Endothelial cell of umbilical vein (primary cell): ENCODE results near the gene KRTAP10-1. TPM values are rescaled to one million over a fixed set of nuclear protein-coding genes. Genes with fewer than 3 reads are reported as not detected.
"Not testable (repeated sequence)": the region's sequence is repeated elsewhere in the genome, so short reads cannot be mapped to it uniquely, and the experiment has no call there.

Experiments used
- BruUV-seq: library from RNA; stranded (reverse); fragments of 400-500 nt; replicated peaks from 2 replicates; lab custom pipeline; 2021; lab: Mats Ljungman, UMichigan
- CTCF ChIA-PET: fragments of 300-600, 350-600 bp; sonication (Branson Sonifier 250); formaldehyde crosslinking; loops from one replicate; lab custom pipeline; 2021; ENCODE audit warnings: antibody characterized with exemption, inconsistent platforms; lab: Charles Lee
- POLR2A ChIA-PET: fragments of 300-600, 350-600 bp; sonication (Branson Sonifier 250); formaldehyde crosslinking; loops from one replicate; lab custom pipeline; 2021; ENCODE audit warnings: antibody characterized with exemption, inconsistent platforms; lab: Charles Lee
- DNase-seq: peaks from one replicate; pipeline ENCODE4 v3.0.0-alpha.2; 2011; ENCODE audit warnings: low read depth, low spot score
- FAIRE-seq: peaks from 2 replicates; lab custom pipeline; 2011; peaks lifted over from hg19 to GRCh38; lab: Jason Lieb, UNC
- H2AFZ ChIP-seq: 2 replicates; pipeline ENCODE4 v1.6.0; 2012; ENCODE audit warnings: low read depth, low read length, control low read depth, inconsistent platforms
- H3K27ac ChIP-seq: 2 replicates; pipeline ENCODE4 v1.5.1; 2011; ENCODE audit warnings: low read depth, mild to moderate bottlenecking, control low read depth, low read length, moderate library complexity; ENCODE audit not compliant: insufficient read depth
- H3K27me3 ChIP-seq, 2 experiments: 2 replicates each; pipeline versions ENCODE4 v1.6.0 to v1.6.1; 2011; ENCODE audit warnings: low read length in 2 of 2, mixed read lengths in 1 of 2; ENCODE audit not compliant: control insufficient read depth in 2 of 2, insufficient read depth in 2 of 2
- H3K36me3 ChIP-seq, 2 experiments: 2 replicates in 1 of 2; 3 replicates in 1 of 2; pipeline ENCODE4 v1.5.1; 2011; ENCODE audit warnings: low read length in 2 of 2, mild to moderate bottlenecking in 1 of 2, moderate library complexity in 1 of 2; ENCODE audit not compliant: control insufficient read depth in 2 of 2, insufficient read depth in 2 of 2; ENCODE audit errors: extremely low read depth in 1 of 2
- H3K4me1 ChIP-seq: 3 replicates; pipeline ENCODE4 v1.5.1; 2011; ENCODE audit warnings: mild to moderate bottlenecking, low read length; ENCODE audit not compliant: control insufficient read depth, insufficient read depth; ENCODE audit errors: extremely low read depth
- H3K4me2 ChIP-seq: 2 replicates; pipeline ENCODE4 v1.6.1; 2011; ENCODE audit warnings: low read length, control low read depth, mixed read lengths; ENCODE audit not compliant: insufficient read depth
- H3K4me3 ChIP-seq, 3 experiments: fragments of 200-600 bp in 1 of 3; sonication (generic), shearing (Covaris generic) in 1 of 3; replicated peaks in 1 of 3; 2 replicates each; pipeline ENCODE4 v1.5.1; 2011 to 2016; ENCODE audit warnings: control low read depth in 3 of 3, low read length in 3 of 3, mild to moderate bottlenecking in 2 of 3, inconsistent platforms in 1 of 3, low read depth in 1 of 3, moderate library complexity in 1 of 3; ENCODE audit not compliant: insufficient read depth in 1 of 3
- H3K79me2 ChIP-seq: 2 replicates; pipeline ENCODE4 v1.6.0; 2012; ENCODE audit warnings: low read length, inconsistent platforms; ENCODE audit not compliant: control insufficient read depth, insufficient read depth
- H3K9ac ChIP-seq: replicated peaks from 2 replicates; pipeline ENCODE3; 2011; ENCODE audit warnings: low read length, control low read depth; ENCODE audit not compliant: insufficient read depth; ENCODE audit errors: extremely low read depth
- H3K9me1 ChIP-seq: replicated peaks from 3 replicates; pipeline ENCODE4 v1.6.0; 2011; ENCODE audit warnings: mild to moderate bottlenecking, low read length; ENCODE audit not compliant: control insufficient read depth, insufficient read depth; ENCODE audit errors: extremely low read depth
- H3K9me3 ChIP-seq: replicated peaks from 2 replicates; pipeline ENCODE4 v1.5.1; 2012; ENCODE audit warnings: low read length, inconsistent platforms; ENCODE audit not compliant: control insufficient read depth, insufficient read depth
- H4K20me1 ChIP-seq: replicated peaks from 2 replicates; pipeline ENCODE3; 2011; ENCODE audit warnings: mild to moderate bottlenecking, low read length; ENCODE audit not compliant: control insufficient read depth, insufficient read depth; ENCODE audit errors: extremely low read depth
- CTCF ChIP-seq, 2 donors: IDR thresholded peaks; 1 replicate in 1 of 2; 2 replicates in 1 of 2; pipeline ENCODE4 v1.5.1; 2011; ENCODE audit warnings: low read length in 2 of 2, mild to moderate bottlenecking in 2 of 2, moderate library complexity in 2 of 2, control low read depth in 1 of 2, inconsistent platforms in 1 of 2, low read depth in 1 of 2; ENCODE audit not compliant: insufficient read depth in 1 of 2; ENCODE audit errors: extremely low read depth in 1 of 2
- EZH2 ChIP-seq: IDR thresholded peaks from 2 replicates; pipeline ENCODE4 v1.6.1; 2012; ENCODE audit warnings: borderline replicate concordance, low read depth, mild to moderate bottlenecking, moderate library complexity, low read length, inconsistent platforms; ENCODE audit not compliant: severe bottlenecking
- MAX ChIP-seq: IDR thresholded peaks from 2 replicates; pipeline ENCODE4 v1.6.1; 2011; ENCODE audit not compliant: insufficient read depth, insufficient read length
- MYC ChIP-seq: IDR thresholded peaks from one replicate; pipeline ENCODE4 v1.6.1; 2011; ENCODE audit warnings: mild to moderate bottlenecking, low read depth, low read length
- dilution Hi-C: fragments of 300-500 bp; cut with MboI; formaldehyde crosslinking; loops from one replicate; pipeline ENCODE4 v1.15.0; 2019; ENCODE audit warnings: low sequenced_read_pairs; ENCODE audit not compliant: extremely low pct_ligation_motif_present
- intact Hi-C: fragments of 100-400 bp; cut with micrococcal nuclease; formaldehyde crosslinking; loops from one replicate; pipeline ENCODE4 v1.10.0; 2022
- polyA plus RNA-seq, 4 experiments: library from polyadenylated mRNA; depleted of rRNA in 3 of 4; stranded (reverse) in 3 of 4; unstranded in 1 of 4; fragments of >200 nt; gene quantifications; 2 replicates each; pipeline versions ENCODE4 v1.2.1 to v1.2.3, GENCODE V29; 2011 to 2012; ENCODE audit warnings: missing spikeins in 1 of 4
- total RNA-seq: library from RNA; stranded (reverse); gene quantifications from 2 replicates; pipeline ENCODE4 v1.2.3, GENCODE V29; 2021

The KRTAP10-1 gene
- total and polyA plus RNA-seq, 2 donors (not counting 3 experiments of a cell fraction or from before 2014, with no cell fraction given), result not detected

DNA sequence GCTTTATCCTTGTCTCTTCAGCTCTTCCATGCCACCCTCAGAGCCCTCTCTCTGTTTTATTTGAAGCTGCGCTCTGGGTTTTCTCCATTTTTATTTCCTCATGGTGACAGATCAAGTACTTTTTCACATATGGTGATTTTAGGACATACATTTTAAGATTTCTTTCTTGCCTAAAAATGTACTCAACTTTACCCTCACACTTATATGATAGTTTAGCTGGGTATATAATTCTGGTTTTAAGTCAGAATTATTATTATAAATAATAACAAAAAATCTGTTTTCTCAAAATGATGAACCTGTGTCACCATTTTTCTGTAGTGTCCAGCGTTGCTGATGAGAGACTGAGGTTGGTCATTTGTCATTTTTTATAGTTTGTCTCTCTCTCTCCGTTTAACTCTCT is 41.2 kb upstream of the KRTAP10-1 start:
- no peak for TF ChIP-seq MYC
- TF ChIP-seq MAX, result no peak
- no peak for TF ChIP-seq CTCF (IDR thresholded peaks at IDR 0.05; ENCODE audit: extremely low read depth in 1 of 2, insufficient read depth in 1 of 2, low read depth in 1 of 2, low read length in 2 of 2)
- no peak for TF ChIP-seq EZH2
- intact Hi-C loops (no loop called here), dilution Hi-C loops (no loop called here)
- ChIA-PET CTCF (no interaction called here), POLR2A (no interaction called here)
- H2AFZ ChIP-seq, result no peak overlapping the region
- H3K36me3 ChIP-seq, result no peaks in the 10 kb centered on the region
- no peaks in the 10 kb centered on the region for H3K4me1 ChIP-seq
- no peaks in the 10 kb centered on the region for H3K9me1 ChIP-seq
- no TSS peak for BruUV-seq
- H3K9me3 ChIP-seq, result no peaks in the 10 kb centered on the region
- no peak overlapping the region for H3K4me2 ChIP-seq
- H3K9ac ChIP-seq, result no peak overlapping the region
- FAIRE-seq (no peak), DNase-seq (no peak)
- H3K27ac ChIP-seq, result no peak overlapping the region
- no peak overlapping the region for H3K4me3 ChIP-seq
- H4K20me1 ChIP-seq, result no peaks in the 10 kb centered on the region
- peaks cover 3 to 8% of the 10 kb centered on the region in 2 experiments for H3K27me3 ChIP-seq
- no peaks in the 10 kb centered on the region for H3K79me2 ChIP-seq

GRCh38 chr21:44580231-44580821 is 40.3 kb upstream of the KRTAP10-1 start, which contains the start of gene KRTAP10-5:
TSS of gene KRTAP10-5 (minus strand) at chr21:44580604. CDS start at chr21:44580578, 26 bp downstream.
- POLR2A ChIA-PET, H3K9me1 ChIP-seq, H3K9me3 ChIP-seq, H3K4me2 ChIP-seq, H3K27me3 ChIP-seq, FAIRE-seq, H3K79me2 ChIP-seq, BruUV-seq, dilution Hi-C loops, H3K4me1 ChIP-seq, DNase-seq, H3K4me3 ChIP-seq, H4K20me1 ChIP-seq, H3K9ac ChIP-seq, CTCF ChIA-PET, intact Hi-C loops, H2AFZ ChIP-seq, H3K27ac ChIP-seq, H3K36me3 ChIP-seq: not testable (repeated sequence)
